CD14-positive monocyte (primary cell): ENCODE measurements around the gene ARPC1A. TPM values are rescaled to one million over a fixed set of nuclear protein-coding genes. Genes with fewer than 3 reads are reported as not detected.

Experiments
- DNase-seq, 3 donors: peaks; one replicate each; pipeline ENCODE4 v3.0.0-alpha.2; 2011 to 2022
- H2AFZ ChIP-seq: 2 replicates; pipeline ENCODE4 v1.6.0; 2012; ENCODE audit warnings: mild to moderate bottlenecking, low read depth, low read length, inconsistent platforms; ENCODE audit not compliant: insufficient read depth, poor library complexity, severe bottlenecking
- H3K27ac ChIP-seq, 2 donors: 1 replicate in 1 of 2; 2 replicates in 1 of 2; pipeline ENCODE4 v1.5.1; 2012 to 2013; ENCODE audit warnings: low read length in 2 of 2, control low read depth in 1 of 2, inconsistent platforms in 1 of 2, low read depth in 1 of 2, mild to moderate bottlenecking in 1 of 2
- H3K27me3 ChIP-seq, 2 donors: one replicate each; pipeline versions ENCODE4 v1.6.0 to v1.6.1; 2011 to 2013; ENCODE audit warnings: low read length in 2 of 2; ENCODE audit not compliant: control insufficient read depth in 2 of 2, insufficient read depth in 2 of 2
- H3K36me3 ChIP-seq, 2 donors: replicated peaks in 1 of 2; 1 replicate in 1 of 2; 2 replicates in 1 of 2; pipeline versions ENCODE4 v1.5.1 to v1.6.1; 2012 to 2013; ENCODE audit warnings: low read length in 2 of 2, control low read depth in 1 of 2, inconsistent platforms in 1 of 2, mild to moderate bottlenecking in 1 of 2; ENCODE audit not compliant: insufficient read depth in 2 of 2, control insufficient read depth in 1 of 2
- H3K4me1 ChIP-seq, 2 donors: 1 replicate in 1 of 2; 2 replicates in 1 of 2; pipeline versions ENCODE4 v1.5.1 to v1.6.1; 2012 to 2013; ENCODE audit warnings: low read length in 2 of 2, control low read depth in 1 of 2, inconsistent platforms in 1 of 2, mild to moderate bottlenecking in 1 of 2, moderate library complexity in 1 of 2; ENCODE audit not compliant: insufficient read depth in 2 of 2, control insufficient read depth in 1 of 2
- H3K4me2 ChIP-seq: replicated peaks from 2 replicates; pipeline ENCODE3; 2012; ENCODE audit warnings: low read length, moderate library complexity, mild to moderate bottlenecking; ENCODE audit not compliant: poor library complexity, severe bottlenecking; ENCODE audit errors: extremely low read depth
- H3K4me3 ChIP-seq, 3 experiments: fragments of 200-600 bp in 1 of 3; sonication (generic) in 1 of 3; replicated peaks in 1 of 3; 1 replicate in 2 of 3; 2 replicates in 1 of 3; pipeline ENCODE4 v1.5.1; 2011 to 2013; ENCODE audit warnings: low read length in 3 of 3, mild to moderate bottlenecking in 3 of 3, control low read depth in 2 of 3, low read depth in 2 of 3, inconsistent platforms in 1 of 3, moderate library complexity in 1 of 3
- H3K79me2 ChIP-seq: 2 replicates; pipeline ENCODE4 v1.6.0; 2012; ENCODE audit warnings: mild to moderate bottlenecking, control low read depth, inconsistent platforms, low read length, moderate library complexity; ENCODE audit not compliant: insufficient read depth
- H3K9ac ChIP-seq: 2 replicates; pipeline ENCODE4 v1.6.0; 2017; ENCODE audit warnings: low read length, mild to moderate bottlenecking; ENCODE audit not compliant: insufficient read depth, poor library complexity, severe bottlenecking
- H3K9me3 ChIP-seq, 2 donors: replicated peaks in 1 of 2; 1 replicate in 1 of 2; 2 replicates in 1 of 2; pipeline versions ENCODE4 v1.5.1 to v1.6.1; 2012 to 2013; ENCODE audit warnings: low read length in 2 of 2, control low read depth in 1 of 2; ENCODE audit not compliant: control insufficient read depth in 1 of 2, insufficient read depth in 1 of 2
- H4K20me1 ChIP-seq: 2 replicates; pipeline ENCODE4 v1.6.0; 2012; ENCODE audit warnings: mild to moderate bottlenecking, low read length, control low read depth, moderate library complexity; ENCODE audit not compliant: insufficient read depth
- H3K27ac Mint-ChIP-seq, 7 donors: one replicate each; pipeline ENCODE4 v1.8.0; 2020; ENCODE audit warnings: mild to moderate bottlenecking in 7 of 7, mixed read lengths in 7 of 7, moderate library complexity in 6 of 7, inconsistent platforms in 2 of 7
- H3K27me3 Mint-ChIP-seq, 3 donors: one replicate each; pipeline ENCODE4 v1.8.0; 2021 to 2022; ENCODE audit warnings: low read depth in 3 of 3, mild to moderate bottlenecking in 3 of 3, mixed read lengths in 3 of 3, moderate library complexity in 3 of 3, inconsistent platforms in 1 of 3
- H3K36me3 Mint-ChIP-seq, 2 donors: one replicate each; pipeline ENCODE4 v1.8.0; 2020; ENCODE audit warnings: mixed read lengths in 2 of 2, inconsistent platforms in 1 of 2, mild to moderate bottlenecking in 1 of 2
- H3K4me1 Mint-ChIP-seq: one replicate; pipeline ENCODE4 v1.8.0; 2020; ENCODE audit warnings: mild to moderate bottlenecking, mixed read lengths
- H3K4me3 Mint-ChIP-seq, 2 donors: one replicate each; pipeline ENCODE4 v1.8.0; 2020; ENCODE audit warnings: mild to moderate bottlenecking in 2 of 2, mixed read lengths in 2 of 2, moderate library complexity in 1 of 2
- H3K9me3 Mint-ChIP-seq, 7 donors: one replicate each; pipeline ENCODE4 v1.8.0; 2020 to 2022; ENCODE audit warnings: mixed read lengths in 7 of 7, mild to moderate bottlenecking in 6 of 7, moderate library complexity in 6 of 7, inconsistent platforms in 2 of 7
- WGBS: methylation state at CpG from one replicate; pipeline ENCODE4 v1.1.5; 2013; ENCODE audit warnings: missing lambda C conversion rate; ENCODE audit not compliant: insufficient coverage; 5-methylcytosine and 5-hydroxymethylcytosine counted together
- intact Hi-C, 2 donors: fragments of 100-400 bp; cut with micrococcal nuclease; formaldehyde crosslinking; loops; one replicate each; pipeline versions ENCODE4 v1.15.0 to v1.15.1; 2023
- polyA plus RNA-seq, 3 donors: library from polyadenylated mRNA; depleted of rRNA in 1 of 3; unstranded in 2 of 3; stranded (reverse) in 1 of 3; fragments of 300-500 nt in 2 of 3; fragments of >200 nt in 1 of 3; fragmentation: Illumina TruSeq in 2 of 3; gene quantifications; 1 replicate in 2 of 3; 2 replicates in 1 of 3; pipeline ENCODE4 v1.2.3, GENCODE V29; 2012 to 2021
- TF ChIP-seq, protein P1 (sequence below): fragments of 200-600 bp; IDR thresholded peaks from one replicate; pipeline ENCODE4 v1.8.0; 2022; ENCODE audit warnings: antibody characterized with exemption, mild to moderate bottlenecking

ARPC1A gene
- polyA plus RNA-seq, 3 donors = 71.7 to 107 (median 104) TPM

DNA sequence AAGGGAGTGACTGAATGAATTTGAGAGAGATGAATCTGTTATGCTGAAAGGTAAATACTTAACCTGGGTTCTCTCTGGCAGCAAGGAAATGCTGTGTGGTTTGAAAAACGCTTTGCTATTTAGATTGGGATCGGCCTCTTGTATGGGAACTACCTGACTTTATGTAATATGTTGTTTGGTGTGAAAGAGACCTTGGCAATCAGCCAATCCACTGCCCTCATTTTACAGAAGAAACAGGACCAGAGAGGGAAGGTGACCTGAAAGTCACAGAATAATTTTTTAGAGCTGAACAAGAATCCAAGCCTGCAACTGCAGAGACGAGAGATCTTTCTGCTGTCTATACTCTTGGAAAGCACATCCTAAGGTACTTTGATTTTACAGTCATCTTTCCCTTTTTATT, 84.1 kb downstream of the ARPC1A start:
- Histone ChIP-seq H4K20me1 (peaks cover 58% of the 10 kb centered on the region), H3K27ac (peak overlapping the region in 1 of 2 donors; percentile 97), H3K4me3 (peak overlapping the region; percentile 65 to 96 (median 93)), H3K4me1 (peaks cover 25 to 35% of the 10 kb centered on the region in 2 donors), H3K36me3 (peaks cover 38 to 53% of the 10 kb centered on the region in 2 donors), H2AFZ (peak overlapping the region; percentile 97), H3K79me2 (peaks cover 60% of the 10 kb centered on the region), H3K9ac (peak overlapping the region; percentile 90), H3K27me3 (no peaks in the 10 kb centered on the region), H3K9me3 (no peaks in the 10 kb centered on the region), H3K4me2 (peak overlapping the region; percentile 90)
- intact Hi-C loops = loop anchor here (2.0 to 10.0 kb wide), 3 partner anchors 35 to 95 kb away; partner anchors contain the start of genes ARPC1B (in 1 of the 2), ZKSCAN5 (in 1 of the 2) and ZNF394 (in 1 of the 2)
- DNase-seq = no peak
- Mint-ChIP-seq H3K9me3 (peaks cover 0 to under 1% (median 0%) of the 10 kb centered on the region in 7 donors), H3K36me3 (peaks cover 35 to 48% of the 10 kb centered on the region in 2 donors), H3K27me3 (peaks cover 0 to 2% (median 0%) of the 10 kb centered on the region in 3 donors), H3K27ac (peak overlapping the region in 4 of 7 donors; percentile 40 to 98 (median 97)), H3K4me3 (peak overlapping the region; percentile 97 to 99), H3K4me1 (peaks cover 26% of the 10 kb centered on the region)
- 0% methylated on average over 1 of the region's 3 CpGs for WGBS
- TF ChIP-seq, protein P1, sequence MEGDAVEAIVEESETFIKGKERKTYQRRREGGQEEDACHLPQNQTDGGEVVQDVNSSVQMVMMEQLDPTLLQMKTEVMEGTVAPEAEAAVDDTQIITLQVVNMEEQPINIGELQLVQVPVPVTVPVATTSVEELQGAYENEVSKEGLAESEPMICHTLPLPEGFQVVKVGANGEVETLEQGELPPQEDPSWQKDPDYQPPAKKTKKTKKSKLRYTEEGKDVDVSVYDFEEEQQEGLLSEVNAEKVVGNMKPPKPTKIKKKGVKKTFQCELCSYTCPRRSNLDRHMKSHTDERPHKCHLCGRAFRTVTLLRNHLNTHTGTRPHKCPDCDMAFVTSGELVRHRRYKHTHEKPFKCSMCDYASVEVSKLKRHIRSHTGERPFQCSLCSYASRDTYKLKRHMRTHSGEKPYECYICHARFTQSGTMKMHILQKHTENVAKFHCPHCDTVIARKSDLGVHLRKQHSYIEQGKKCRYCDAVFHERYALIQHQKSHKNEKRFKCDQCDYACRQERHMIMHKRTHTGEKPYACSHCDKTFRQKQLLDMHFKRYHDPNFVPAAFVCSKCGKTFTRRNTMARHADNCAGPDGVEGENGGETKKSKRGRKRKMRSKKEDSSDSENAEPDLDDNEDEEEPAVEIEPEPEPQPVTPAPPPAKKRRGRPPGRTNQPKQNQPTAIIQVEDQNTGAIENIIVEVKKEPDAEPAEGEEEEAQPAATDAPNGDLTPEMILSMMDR = no peak

DNA sequence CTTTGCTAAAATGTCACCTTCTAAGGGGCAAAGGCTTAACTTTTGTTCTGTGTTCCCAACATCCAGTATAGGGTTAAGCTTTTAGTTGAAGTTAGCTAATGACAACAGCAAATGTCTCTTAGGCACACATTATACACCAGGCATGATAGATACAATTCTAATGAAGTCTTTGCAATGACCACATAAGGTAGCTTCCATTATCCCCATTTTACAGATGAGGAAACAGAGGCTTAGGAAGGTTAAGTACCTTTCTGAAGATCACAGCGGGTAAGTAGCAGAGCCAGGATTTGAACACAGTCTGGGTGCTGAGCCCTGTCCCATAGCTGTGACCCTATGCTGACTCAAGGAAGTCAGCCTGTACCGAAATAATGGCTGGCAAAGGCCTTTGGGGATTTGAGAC, 84.9 kb downstream of the ARPC1A start:
- no peaks in the 10 kb centered on the region for H3K9me3 ChIP-seq
- DNase-seq = no peak
- H3K27me3 Mint-ChIP-seq = peaks cover 0 to 2% (median 0%) of the 10 kb centered on the region in 3 donors
- H3K4me1 Mint-ChIP-seq = peaks cover 26% of the 10 kb centered on the region
- H3K27me3 ChIP-seq = no peaks in the 10 kb centered on the region
- peak overlapping the region in 2 of 7 donors; percentile 41 to 66 for H3K27ac Mint-ChIP-seq
- no peak overlapping the region for H3K4me3 ChIP-seq
- intact Hi-C loops = no loop called here
- H3K79me2 ChIP-seq = peaks cover 52% of the 10 kb centered on the region
- peaks cover 0 to 5% (median 2%) of the 10 kb centered on the region in 7 donors for H3K9me3 Mint-ChIP-seq
- peaks cover 25 to 35% of the 10 kb centered on the region in 2 donors for H3K4me1 ChIP-seq
- no peak overlapping the region for H3K4me2 ChIP-seq
- TF ChIP-seq, protein P1 = no peak
- H3K4me3 Mint-ChIP-seq = peak overlapping the region in 1 of 2 donors; percentile 31
- 100% methylated on average over 1 of the region's 2 CpGs for WGBS
- peak overlapping the region in 1 of 2 donors; percentile 52 for H3K27ac ChIP-seq
- peaks cover 43 to 57% of the 10 kb centered on the region in 2 donors for H3K36me3 ChIP-seq
- peaks cover 39 to 53% of the 10 kb centered on the region in 2 donors for H3K36me3 Mint-ChIP-seq
- H4K20me1 ChIP-seq = peaks cover 50% of the 10 kb centered on the region
- no peak overlapping the region for H3K9ac ChIP-seq
- H2AFZ ChIP-seq = no peak overlapping the region
